AG09309 (cell line): ENCODE data around the gene CEP250.
A peak's percentile ranks its signal among the peaks of the same experiment; 100 is the strongest.
"Not testable (repeated sequence)": the region's sequence is repeated elsewhere in the genome, so short reads cannot be mapped to it uniquely, and the experiment has no call there.

Experiments
- DNase-seq: peaks from one replicate; pipeline ENCODE4 v3.0.0-alpha.2; 2010; ENCODE audit warnings: low read depth
- H3K4me3 ChIP-seq: 2 replicates; pipeline ENCODE4 v1.5.1; 2011; ENCODE audit warnings: mild to moderate bottlenecking, low read depth, low read length, moderate library complexity; ENCODE audit not compliant: control insufficient read depth
- CTCF ChIP-seq: IDR thresholded peaks from 2 replicates; pipeline ENCODE4 v1.5.1; 2011; ENCODE audit warnings: mild to moderate bottlenecking, low read depth, low read length, inconsistent platforms; ENCODE audit not compliant: insufficient read depth, control insufficient read depth; ENCODE audit errors: missing control alignments

The CEP250 gene

GRCh38 chr20:35443003-35443402 lies 12.4 kb upstream of the CEP250 start:
- no peak overlapping the region for H3K4me3 ChIP-seq
- no peak for TF ChIP-seq CTCF
- DNase-seq, result peak; percentile 55

- no peak overlapping the region for H3K4me3 ChIP-seq
- no peak for TF ChIP-seq CTCF
- DNase-seq, result no peak
These were observed 11.2 kb upstream of the CEP250 start for GRCh38 chr20:35444226-35444625.

GRCh38 chr20:35446356-35447078 lies 8.9 kb upstream of the CEP250 start:
- H3K4me3 ChIP-seq, result no peak overlapping the region
- DNase-seq, result no peak
- TF ChIP-seq CTCF, result no peak

GRCh38 chr20:35447082-35447789 lies 8.2 kb upstream of the CEP250 start:
- peak; percentile 97 for TF ChIP-seq CTCF
- DNase-seq, result no peak
- peak overlapping the region; percentile 28 for H3K4me3 ChIP-seq

- no peak for TF ChIP-seq CTCF
- H3K4me3 ChIP-seq, result no peak overlapping the region
- DNase-seq, result no peak
These were observed 6.5 kb upstream of the CEP250 start for GRCh38 chr20:35448788-35449373.

- not testable (repeated sequence) for H3K4me3 ChIP-seq, DNase-seq
These were observed 5.5 kb upstream of the CEP250 start for GRCh38 chr20:35449855-35450254.

GRCh38 chr20:35451295-35451694 lies 4.1 kb upstream of the CEP250 start:
- no peak for DNase-seq
- no peak for TF ChIP-seq CTCF

More at GRCh38 chr20:35451295-35451694, 4.1 kb upstream of the CEP250 start:
- H3K4me3 ChIP-seq, result no peak overlapping the region
